Stimulated activated CD4-positive, alpha-beta T cell treated with anti-CD3 and anti-CD28 coated beads, Interleukin-12 subunit alpha, Interleukin-12 subunit beta, amount 100 ng/mL, for 24 hours (primary cell): ENCODE measurements around the gene SLC16A13.
"Not testable (repeated sequence)": the region's sequence is repeated elsewhere in the genome, so short reads cannot be mapped to it uniquely, and the experiment has no call there.

Source experiments
- DNase-seq, 2 experiments: peaks; one replicate each; pipeline ENCODE4 v3.0.0-alpha.2; 2020; ENCODE audit warnings: low read depth in 2 of 2

Gene SLC16A13

GRCh38 chr17:7063518-7064094 lies 27.8 kb downstream of the SLC16A13 start:
- DNase-seq: no peak

- DNase-seq: no peak
Measured at GRCh38 chr17:7064261-7064660, 28.4 kb downstream of the SLC16A13 start.

- DNase-seq: no peak
Measured at GRCh38 chr17:7067198-7067597, 31.4 kb downstream of the SLC16A13 start.

GRCh38 chr17:7068268-7068667 lies 32.5 kb downstream of the SLC16A13 start:
- no peak for DNase-seq

GRCh38 chr17:7070712-7071111 lies 34.9 kb downstream of the SLC16A13 start:
- no peak for DNase-seq

- DNase-seq: no peak
Measured at GRCh38 chr17:7072406-7072805, 36.6 kb downstream of the SLC16A13 start.

- DNase-seq: no peak
Measured at GRCh38 chr17:7074931-7075330, 39.1 kb downstream of the SLC16A13 start.

- no peak for DNase-seq
Measured at GRCh38 chr17:7077911-7078546, 42.2 kb downstream of the SLC16A13 start.

GRCh38 chr17:7078711-7079110 lies 42.9 kb downstream of the SLC16A13 start:
- DNase-seq: no peak

GRCh38 chr17:7079581-7080455 lies 44.0 kb downstream of the SLC16A13 start, which contains the start of gene CLEC10A:
TSS of gene CLEC10A (minus strand) at chr17:7080251. CDS start at chr17:7078812, 1,439 bp downstream.
- DNase-seq: no peak

- DNase-seq: no peak
Measured at GRCh38 chr17:7080456-7081041, 44.7 kb downstream of the SLC16A13 start.

- no peak for DNase-seq
Measured at GRCh38 chr17:7081341-7082062, 45.7 kb downstream of the SLC16A13 start.

- no peak for DNase-seq
Measured at GRCh38 chr17:7083592-7083991, 47.8 kb downstream of the SLC16A13 start.

GRCh38 chr17:7084088-7084487 lies 48.3 kb downstream of the SLC16A13 start:
- no peak for DNase-seq

GRCh38 chr17:7088442-7088841 lies 52.6 kb downstream of the SLC16A13 start:
- not testable (repeated sequence) for DNase-seq

GRCh38 chr17:7089570-7089969 lies 53.8 kb downstream of the SLC16A13 start:
- not testable (repeated sequence) for DNase-seq
